ENCODE data around the gene HS2ST1. TPM values are rescaled to one million over a fixed set of nuclear protein-coding genes. Genes with fewer than 3 reads are reported as not detected.
A peak's percentile ranks its signal among the peaks of the same experiment; 100 is the strongest.

HS2ST1 gene
- total and polyA plus RNA-seq, 10 of the 15 experiments (the other 5 are each of a cell fraction or from before 2014, with no cell fraction given) = 5.4 to 30.8 (median 18.6) TPM

GRCh38 chr1:87131809-87132283 is 217.4 kb downstream of the HS2ST1 start (continued):
- TF ChIP-seq KLF5 (IDR thresholded peaks at IDR 0.05; ENCODE audit: partially characterized antibody) = no peak
- no peak for TF ChIP-seq ZNF592 (IDR thresholded peaks at IDR 0.05)
- peak; percentile 71; the same call in 1 of the 2 replicates for TF ChIP-seq ZSCAN29 (IDR thresholded peaks at IDR 0.05)
- no peak for TF ChIP-seq PML (IDR thresholded peaks at IDR 0.05; ENCODE audit: low read length)
- TF ChIP-seq ZBTB40 (IDR thresholded peaks at IDR 0.05; ENCODE audit: borderline replicate concordance) = no peak
- peak; percentile 79; the same call in 1 of the 2 replicates for TF ChIP-seq SMC3 (IDR thresholded peaks at IDR 0.05; ENCODE audit: borderline replicate concordance, low read length)
- no peak for TF ChIP-seq NR2C1 (IDR thresholded peaks at IDR 0.05)
- TF ChIP-seq ZNF24 (IDR thresholded peaks at IDR 0.05) = no peak
- no peak for TF ChIP-seq ATF3 (IDR thresholded peaks at IDR 0.05; ENCODE audit: borderline replicate concordance, extremely low read depth, low read depth, low read length)
- TF ChIP-seq ZNF274 (IDR thresholded peaks at IDR 0.05; ENCODE audit: insufficient read depth, insufficient read length) = no peak
- TF ChIP-seq MTA3 (IDR thresholded peaks at IDR 0.05; ENCODE audit: borderline replicate concordance, low read length) = no peak
- no peak for TF ChIP-seq POLR2A (IDR thresholded peaks at IDR 0.05; ENCODE audit: low read depth, low read length)
- TF ChIP-seq STAT3 (IDR thresholded peaks at IDR 0.05; ENCODE audit: low read depth, low read length) = no peak
- no peak for TF ChIP-seq CBX3 (IDR thresholded peaks at IDR 0.05; ENCODE audit: borderline replicate concordance, low read depth)
- no peak for TF ChIP-seq HDGF (IDR thresholded peaks at IDR 0.05)
- TF ChIP-seq NKRF (conservative IDR thresholded peaks at IDR 0.05) = no peak
- no peak for TF ChIP-seq NR2C2 (IDR thresholded peaks at IDR 0.05; ENCODE audit: borderline replicate concordance, control insufficient read depth, insufficient read length, low read depth)
- TF ChIP-seq ZBED1 (IDR thresholded peaks at IDR 0.05; ENCODE audit: borderline replicate concordance) = no peak
- peak; percentile 41; the same call in 1 of the 3 replicates for TF ChIP-seq POU2F2 (IDR thresholded peaks at IDR 0.05; ENCODE audit: borderline replicate concordance, low read depth, low read length)
- TF ChIP-seq TCF3 (IDR thresholded peaks at IDR 0.05; ENCODE audit: borderline replicate concordance, insufficient read depth, low read depth, low read length) = no peak
- no peak for TF ChIP-seq MEF2A (IDR thresholded peaks at IDR 0.05; ENCODE audit: insufficient read depth, low read depth, low read length)
- TF ChIP-seq RCOR1 (conservative IDR thresholded peaks at IDR 0.05; ENCODE audit: low read depth, low read length) = no peak
